IPS-18a (cell line): ENCODE data around the gene UBASH3A.
"Not testable (repeated sequence)": the region's sequence is repeated elsewhere in the genome, so short reads cannot be mapped to it uniquely, and the experiment has no call there.

ENCODE experiments used
- H3K27ac ChIP-seq: one replicate; pipeline ENCODE4 v1.5.1; 2013; ENCODE audit warnings: low read length
- H3K27me3 ChIP-seq: one replicate; pipeline ENCODE4 v1.6.1; 2013; ENCODE audit warnings: mild to moderate bottlenecking, low read length; ENCODE audit not compliant: control insufficient read depth, insufficient read depth
- H3K36me3 ChIP-seq: one replicate; pipeline ENCODE4 v1.6.1; 2013; ENCODE audit warnings: low read depth, low read length; ENCODE audit not compliant: control insufficient read depth
- H3K4me1 ChIP-seq: one replicate; pipeline ENCODE4 v1.6.1; 2013; ENCODE audit warnings: low read depth, low read length; ENCODE audit not compliant: control insufficient read depth
- H3K4me3 ChIP-seq: one replicate; pipeline ENCODE4 v1.5.1; 2013; ENCODE audit warnings: low read length
- H3K9ac ChIP-seq: one replicate; pipeline ENCODE4 v1.6.1; 2013; ENCODE audit warnings: mild to moderate bottlenecking, low read length, moderate library complexity
- H3K9me3 ChIP-seq: one replicate; pipeline ENCODE4 v1.6.1; 2013; ENCODE audit warnings: low read depth, low read length; ENCODE audit not compliant: control insufficient read depth

UBASH3A gene

DNA sequence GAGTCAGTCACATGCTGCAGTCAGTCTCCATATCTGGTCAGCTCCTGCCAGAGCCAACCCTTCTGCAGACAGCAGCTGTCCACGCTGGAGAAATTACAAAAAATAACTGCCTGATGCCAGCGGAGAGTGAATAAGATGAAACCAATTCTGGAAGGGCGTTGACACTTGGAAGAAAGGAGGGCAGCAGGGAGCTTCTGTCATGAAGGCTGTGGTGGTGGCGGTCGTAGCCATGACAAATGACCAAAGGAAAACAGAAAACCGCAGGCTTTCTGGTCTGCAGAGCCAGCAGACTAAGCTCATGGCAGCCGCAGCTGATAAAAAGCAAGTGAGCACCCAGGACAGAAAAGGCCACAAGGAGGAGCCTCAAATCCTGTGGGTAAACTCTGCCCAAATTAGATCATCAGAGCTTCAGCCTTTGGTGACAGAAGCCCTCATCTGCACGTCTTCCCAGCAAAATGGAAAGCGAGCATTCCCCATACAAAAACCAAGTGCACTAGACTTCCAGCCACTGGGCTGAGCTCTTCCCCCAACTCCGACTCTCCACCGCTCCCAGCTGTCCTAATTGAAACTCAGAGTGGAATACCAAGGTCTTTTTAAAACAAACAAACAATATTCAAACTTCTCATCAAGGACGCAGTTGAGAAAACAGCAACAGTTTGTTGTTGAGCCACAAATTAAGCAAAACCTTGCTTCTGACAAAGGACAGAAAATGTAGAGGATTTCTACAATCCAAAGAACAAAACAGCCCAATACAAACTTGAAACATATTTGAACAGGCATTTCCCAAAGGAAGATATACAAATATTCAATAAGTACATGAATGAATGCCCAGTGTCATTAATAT lies 63.7 kb downstream of the UBASH3A start:
- Histone ChIP-seq H3K4me3 (no peak overlapping the region), H3K36me3 (no peaks in the 10 kb centered on the region), H3K27ac (no peak overlapping the region), H3K9ac (no peak overlapping the region), H3K9me3 (no peaks in the 10 kb centered on the region), H3K4me1 (peaks cover 19% of the 10 kb centered on the region), H3K27me3 (no peaks in the 10 kb centered on the region)

DNA sequence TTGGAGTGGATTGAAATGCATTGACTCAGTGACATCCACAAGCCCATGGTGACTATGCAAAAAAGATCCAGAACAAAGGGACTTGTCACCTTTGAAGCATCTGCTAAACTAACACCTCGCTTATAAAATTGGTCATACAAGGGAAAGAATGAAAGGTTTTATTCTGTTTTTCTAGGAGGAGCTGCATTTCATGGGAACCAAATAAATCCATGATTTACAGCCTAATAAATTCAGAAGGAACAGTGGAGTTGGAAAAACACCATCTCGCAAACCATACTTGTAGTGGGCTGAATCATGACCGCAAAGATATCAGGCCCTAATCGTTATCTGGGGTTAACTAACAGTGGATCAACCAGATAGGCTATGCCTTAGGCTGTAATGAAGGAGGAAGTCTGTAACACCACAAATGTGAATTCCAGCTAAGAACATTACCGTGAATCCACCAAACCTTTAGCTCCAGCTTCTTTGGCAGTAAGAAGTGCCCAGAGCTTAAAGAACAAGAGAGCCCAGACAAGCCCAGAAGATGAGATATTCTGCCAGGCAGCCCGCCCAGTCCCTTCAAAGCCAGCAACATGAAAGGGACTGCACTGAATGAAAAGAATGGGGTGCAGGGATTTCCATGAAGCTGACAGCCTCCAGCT lies 64.9 kb downstream of the UBASH3A start:
- Histone ChIP-seq H3K4me3 (no peak overlapping the region), H3K27me3 (no peaks in the 10 kb centered on the region), H3K36me3 (no peaks in the 10 kb centered on the region), H3K27ac (no peak overlapping the region), H3K4me1 (peaks cover 9% of the 10 kb centered on the region), H3K9me3 (no peaks in the 10 kb centered on the region), H3K9ac (no peak overlapping the region)

DNA sequence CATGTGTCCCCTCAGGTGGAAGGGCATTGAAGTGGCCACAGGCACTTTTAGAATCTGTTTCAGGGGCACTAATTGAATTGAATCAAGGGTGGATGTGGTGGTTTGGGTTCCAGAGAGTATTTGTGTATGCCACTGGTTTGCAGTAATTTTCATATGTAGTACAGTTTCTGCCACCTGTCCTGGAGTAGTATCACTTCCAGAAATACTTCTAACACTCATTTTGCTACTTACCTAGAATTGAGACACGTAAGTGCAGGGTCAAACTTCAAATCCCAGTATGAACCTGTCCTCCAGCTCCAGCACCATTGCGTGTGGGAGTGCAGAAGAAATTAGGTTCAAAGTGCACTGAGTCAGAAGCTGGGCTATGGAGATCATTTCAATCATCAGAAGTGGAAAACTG lies 65.6 kb downstream of the UBASH3A start:
- no peak overlapping the region for H3K4me3 ChIP-seq
- H3K9me3 ChIP-seq = no peaks in the 10 kb centered on the region
- no peaks in the 10 kb centered on the region for H3K27me3 ChIP-seq
- no peak overlapping the region for H3K9ac ChIP-seq
- H3K36me3 ChIP-seq = no peaks in the 10 kb centered on the region
- H3K27ac ChIP-seq = no peak overlapping the region
- peaks cover 14% of the 10 kb centered on the region for H3K4me1 ChIP-seq

DNA sequence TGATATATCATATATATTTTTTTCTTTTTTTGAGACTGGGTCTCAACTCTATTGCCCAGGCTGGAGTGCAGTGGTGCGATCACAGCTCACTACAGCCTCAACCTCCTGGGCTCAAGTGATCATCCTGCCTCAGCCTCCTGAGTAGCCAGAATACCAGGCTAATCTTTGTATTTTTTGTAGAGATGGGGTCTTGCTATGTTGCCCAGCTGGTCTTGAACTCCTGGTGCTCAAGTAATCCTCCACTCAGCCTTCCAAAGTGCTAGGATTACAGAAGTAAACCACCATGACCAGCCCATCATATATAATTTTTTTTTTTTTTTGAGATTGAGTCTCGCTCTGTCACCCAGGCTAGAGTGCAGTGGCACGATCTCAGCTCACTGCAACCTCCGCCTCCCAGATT lies 66.0 kb downstream of the UBASH3A start:
- not testable (repeated sequence) for H3K27ac ChIP-seq, H3K9me3 ChIP-seq, H3K27me3 ChIP-seq, H3K9ac ChIP-seq, H3K36me3 ChIP-seq, H3K4me3 ChIP-seq
- peaks cover 16% of the 10 kb centered on the region for H3K4me1 ChIP-seq

DNA sequence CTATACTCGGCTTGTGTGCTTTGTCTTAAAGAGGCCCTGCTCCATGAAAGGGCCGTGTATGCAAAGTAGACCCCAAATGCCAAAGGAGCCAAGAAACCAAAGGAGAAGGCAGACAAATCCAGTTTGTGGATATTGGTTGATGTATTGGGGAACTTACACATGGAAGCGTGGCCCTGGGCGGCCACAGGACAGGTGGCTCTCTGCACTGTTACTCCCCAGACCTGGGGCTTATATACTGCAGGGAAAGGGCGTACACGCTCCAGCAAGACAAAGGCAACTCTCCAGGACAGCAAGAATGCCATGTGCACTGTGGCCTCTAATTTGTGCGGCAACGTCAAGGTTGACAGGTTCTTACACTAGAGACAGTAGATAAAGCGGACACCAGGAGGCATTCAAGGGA lies 67.5 kb downstream of the UBASH3A start:
- H3K27me3 ChIP-seq = no peaks in the 10 kb centered on the region
- no peaks in the 10 kb centered on the region for H3K9me3 ChIP-seq
- peaks cover 16% of the 10 kb centered on the region for H3K4me1 ChIP-seq
- H3K9ac ChIP-seq = no peak overlapping the region
- no peak overlapping the region for H3K4me3 ChIP-seq
- H3K27ac ChIP-seq = no peak overlapping the region
- no peaks in the 10 kb centered on the region for H3K36me3 ChIP-seq

DNA sequence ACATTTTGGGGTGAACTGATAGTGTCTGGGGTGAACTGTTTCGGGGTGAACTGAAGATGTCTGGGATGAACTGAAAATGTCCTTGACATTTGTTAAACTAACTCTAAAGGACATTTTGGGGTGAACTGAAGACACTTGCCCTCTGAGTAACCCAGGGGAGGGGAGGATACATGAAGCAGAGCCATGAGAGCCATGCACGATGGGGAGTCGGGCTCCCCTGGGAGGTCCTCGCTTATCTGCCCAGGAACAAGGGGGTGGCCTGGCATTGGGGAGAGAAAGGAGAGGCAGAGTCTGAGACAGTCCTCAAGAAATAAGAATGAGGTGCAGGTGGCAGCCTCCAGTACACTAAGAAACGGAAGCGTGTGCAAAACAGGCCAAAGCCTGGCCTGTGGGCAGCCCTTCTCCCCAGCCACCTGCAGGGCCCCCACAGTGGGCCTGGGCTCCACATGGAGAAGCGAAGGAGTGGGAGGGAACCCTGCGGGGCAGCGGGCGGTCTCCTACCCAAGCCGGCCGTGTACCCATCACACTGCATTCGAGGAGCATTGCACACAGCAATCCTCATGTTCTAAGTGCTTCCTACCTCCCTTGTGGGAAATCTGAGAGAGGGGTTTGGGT lies 68.1 kb downstream of the UBASH3A start:
- Histone ChIP-seq H3K27me3 (no peaks in the 10 kb centered on the region), H3K9ac (no peak overlapping the region), H3K4me3 (no peak overlapping the region), H3K9me3 (no peaks in the 10 kb centered on the region), H3K36me3 (no peaks in the 10 kb centered on the region), H3K4me1 (peaks cover 16% of the 10 kb centered on the region), H3K27ac (no peak overlapping the region)

DNA sequence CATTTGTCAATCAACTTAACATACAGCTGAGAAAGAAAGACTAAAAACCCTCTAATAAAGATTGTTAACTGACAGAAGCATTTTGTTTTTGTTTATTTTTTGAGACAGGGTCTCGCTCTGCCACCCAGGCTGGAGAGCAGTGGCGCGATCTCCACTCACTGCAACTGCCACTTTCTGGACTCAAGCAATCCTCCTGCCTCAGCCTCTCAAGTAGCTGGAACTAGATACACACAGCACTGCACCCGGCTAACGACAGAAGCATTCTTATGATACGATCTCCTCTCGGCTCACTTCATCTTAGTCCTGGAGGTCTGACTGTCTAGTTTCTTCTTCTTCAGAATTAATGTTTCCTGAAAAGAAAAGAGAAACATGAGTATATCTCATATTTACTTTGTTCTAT lies 68.8 kb downstream of the UBASH3A start:
- Histone ChIP-seq H3K4me3 (no peak overlapping the region), H3K27me3 (no peaks in the 10 kb centered on the region), H3K9me3 (no peaks in the 10 kb centered on the region), H3K9ac (no peak overlapping the region), H3K36me3 (no peaks in the 10 kb centered on the region), H3K27ac (no peak overlapping the region), H3K4me1 (peaks cover 11% of the 10 kb centered on the region)

DNA sequence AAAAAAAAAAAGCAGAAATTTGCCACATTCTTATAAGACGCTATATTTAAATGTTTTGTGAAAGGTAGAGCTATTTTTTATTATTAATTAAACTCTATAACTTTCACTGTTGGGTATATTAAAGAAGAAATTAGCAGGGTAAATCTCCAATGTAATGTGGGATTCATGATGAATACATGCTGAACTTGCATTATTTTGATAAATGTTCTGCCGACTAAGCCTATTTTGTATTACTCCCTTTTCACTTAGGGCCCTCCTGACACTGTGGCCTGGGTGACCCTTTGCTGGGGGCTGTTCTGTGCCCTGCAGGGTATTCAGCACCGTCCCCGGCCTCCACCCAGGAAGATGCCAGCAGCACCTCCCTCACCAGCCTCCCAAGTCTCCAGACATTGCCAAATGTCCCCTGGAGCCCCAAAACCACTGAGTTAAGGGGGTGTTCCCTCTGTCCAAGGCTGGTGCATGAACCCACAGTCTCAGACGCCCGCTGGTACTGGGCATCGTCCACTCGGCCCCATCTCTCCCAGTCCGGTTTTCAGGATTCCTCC lies 69.9 kb downstream of the UBASH3A start:
- Histone ChIP-seq H3K27me3 (no peaks in the 10 kb centered on the region), H3K27ac (no peak overlapping the region), H3K4me3 (no peak overlapping the region), H3K9ac (no peak overlapping the region), H3K9me3 (no peaks in the 10 kb centered on the region), H3K36me3 (no peaks in the 10 kb centered on the region), H3K4me1 (peaks cover 9% of the 10 kb centered on the region)

DNA sequence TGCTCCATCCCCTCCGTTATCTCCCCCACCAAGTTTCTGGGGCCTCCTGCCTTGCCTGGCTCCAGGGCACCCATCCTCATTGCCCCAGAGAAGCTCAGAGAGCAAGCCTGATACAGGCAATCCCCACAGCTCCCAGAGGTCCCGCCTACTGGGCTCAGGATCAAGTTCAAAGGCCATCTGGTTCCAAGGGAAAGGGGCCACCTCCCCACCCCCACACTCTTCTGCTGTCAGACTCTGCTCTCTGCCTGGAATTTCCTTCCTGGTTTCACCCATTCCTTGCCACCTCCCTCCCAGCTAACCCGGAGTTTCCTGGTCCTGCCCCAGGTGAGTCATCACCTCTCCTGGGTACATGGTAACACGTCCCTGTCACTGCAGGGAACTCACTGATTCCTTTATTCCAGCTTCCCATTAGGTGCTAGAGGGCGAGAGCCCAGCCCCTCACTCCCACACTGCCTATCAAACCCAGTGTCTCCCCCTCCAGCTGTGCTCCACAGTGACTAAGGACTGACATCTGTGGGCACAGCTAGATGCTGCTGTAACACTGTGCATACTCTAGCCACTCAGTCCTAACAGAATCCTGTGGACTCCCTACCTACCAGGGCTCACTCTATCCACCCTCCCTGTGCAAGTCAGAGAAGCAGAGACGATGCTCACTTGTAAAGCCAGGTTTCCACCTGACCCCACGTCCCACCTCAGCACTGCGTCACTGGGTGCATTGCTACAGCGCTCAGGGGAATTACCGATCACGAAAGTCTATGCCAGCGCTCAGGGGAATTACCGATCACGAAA lies 70.5 kb downstream of the UBASH3A start:
- Histone ChIP-seq H3K9ac (no peak overlapping the region), H3K4me1 (peaks cover 9% of the 10 kb centered on the region), H3K27me3 (no peaks in the 10 kb centered on the region), H3K36me3 (no peaks in the 10 kb centered on the region), H3K9me3 (no peaks in the 10 kb centered on the region), H3K27ac (no peak overlapping the region), H3K4me3 (no peak overlapping the region)

DNA sequence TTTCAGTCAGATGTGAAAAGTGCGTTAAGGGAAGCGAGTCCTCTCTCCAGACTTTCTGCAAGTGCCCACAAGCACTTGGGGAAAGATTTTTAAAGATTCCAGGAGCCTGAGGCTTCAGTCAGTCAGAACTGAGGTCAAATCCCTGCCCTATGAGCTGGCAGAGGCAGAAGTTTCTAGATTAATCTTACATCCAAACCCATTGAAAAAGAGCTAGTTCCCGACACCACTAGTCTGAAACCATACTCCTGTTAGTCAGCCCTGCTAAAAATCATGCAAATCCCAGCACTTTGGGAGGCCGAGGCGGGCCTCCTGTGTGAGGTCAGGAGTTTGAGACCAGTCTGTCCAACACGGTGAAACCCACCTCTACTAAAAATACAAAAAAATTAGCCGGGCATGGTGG lies 71.3 kb downstream of the UBASH3A start:
- Histone ChIP-seq H3K27ac (no peak overlapping the region), H3K27me3 (no peaks in the 10 kb centered on the region), H3K36me3 (no peaks in the 10 kb centered on the region), H3K4me3 (no peak overlapping the region), H3K9ac (no peak overlapping the region), H3K4me1 (peaks cover 9% of the 10 kb centered on the region), H3K9me3 (no peaks in the 10 kb centered on the region)
